Gastrocnemius medialis (tissue), 4 donors: ENCODE measurements around the gene ADGRG4. TPM values are rescaled to one million over a fixed set of nuclear protein-coding genes. Genes with fewer than 3 reads are reported as not detected.

Source experiments
- ATAC-seq, 2 donors: fragments of 150-250 bp; one replicate each; pipeline ENCODE4 v1.9.1; 2016
- DNase-seq, 2 donors: peaks; one replicate each; pipeline ENCODE4 v3.0.0-alpha.2; 2019
- H3K27ac ChIP-seq, 4 donors: fragments of 200-600 bp; sonication (generic); 1 replicate in 1 of 4; 2 replicates in 3 of 4; pipeline ENCODE4 v1.5.1; 2016 to 2018; ENCODE audit warnings: mild to moderate bottlenecking in 2 of 4, moderate library complexity in 1 of 4
- H3K27me3 ChIP-seq, 3 donors: fragments of 200-600 bp; sonication (generic) in 2 of 3; 1 replicate in 1 of 3; 2 replicates in 2 of 3; pipeline versions ENCODE4 v1.5.1 to v1.6.0; 2016 to 2019; ENCODE audit warnings: mild to moderate bottlenecking in 1 of 3, moderate library complexity in 1 of 3
- H3K36me3 ChIP-seq, 2 donors: fragments of 200-600 bp; sonication (generic) in 1 of 2; one replicate each; pipeline ENCODE4 v1.5.1; 2017 to 2018
- H3K4me1 ChIP-seq, 2 donors: fragments of 200-600 bp; sonication (generic) in 1 of 2; one replicate each; pipeline ENCODE4 v1.5.1; 2016 to 2017; ENCODE audit warnings: mild to moderate bottlenecking in 2 of 2
- H3K4me3 ChIP-seq, 4 donors: fragments of 200-600 bp; sonication (generic) in 3 of 4; 1 replicate in 1 of 4; 2 replicates in 3 of 4; pipeline ENCODE4 v1.5.1; 2016 to 2019; ENCODE audit warnings: mild to moderate bottlenecking in 2 of 4
- H3K9me3 ChIP-seq, 3 donors: fragments of 200-600 bp; sonication (generic) in 2 of 3; 1 replicate in 1 of 3; 2 replicates in 2 of 3; pipeline ENCODE4 v1.5.1; 2016 to 2019
- CTCF ChIP-seq, 5 experiments: fragments of 450-650 bp in 3 of 5; fragments of 200-600 bp in 2 of 5; sonication (generic) in 2 of 5; IDR thresholded peaks in 4 of 5; conservative IDR thresholded peaks in 1 of 5; 1 replicate in 4 of 5; 2 replicates in 1 of 5; pipeline ENCODE4 v1.5.1; 2016 to 2019; ENCODE audit warnings: antibody characterized with exemption in 5 of 5, mild to moderate bottlenecking in 3 of 5, moderate library complexity in 3 of 5
- POLR2A ChIP-seq, 2 donors: fragments of 450-650 bp; IDR thresholded peaks; one replicate each; pipeline ENCODE4 v1.6.1; 2017; ENCODE audit warnings: antibody characterized with exemption in 2 of 2, mild to moderate bottlenecking in 2 of 2, moderate library complexity in 2 of 2
- in situ Hi-C, 4 donors: fragments of 200-750 bp; cut with MboI; loops; one replicate each; pipeline versions ENCODE4 v1.15.0 to v1.8.0; 2017; ENCODE audit warnings: low sequenced_read_pairs in 4 of 4
- intact Hi-C: fragments of 100-400 bp; cut with DNase I; formaldehyde crosslinking; loops from one replicate; pipeline ENCODE4 v1.15.1; 2023; ENCODE audit warnings: low total_unique reads
- total RNA-seq, 4 donors: library from RNA; depleted of rRNA; stranded (reverse); fragments of >200 nt; gene quantifications; one replicate each; pipeline versions ENCODE4 v1.1.0 to v1.2.3, GENCODE V29; 2016

Gene ADGRG4
- total RNA-seq, 4 donors from 2014 or later = 0.04 TPM; not detected in 3

DNA sequence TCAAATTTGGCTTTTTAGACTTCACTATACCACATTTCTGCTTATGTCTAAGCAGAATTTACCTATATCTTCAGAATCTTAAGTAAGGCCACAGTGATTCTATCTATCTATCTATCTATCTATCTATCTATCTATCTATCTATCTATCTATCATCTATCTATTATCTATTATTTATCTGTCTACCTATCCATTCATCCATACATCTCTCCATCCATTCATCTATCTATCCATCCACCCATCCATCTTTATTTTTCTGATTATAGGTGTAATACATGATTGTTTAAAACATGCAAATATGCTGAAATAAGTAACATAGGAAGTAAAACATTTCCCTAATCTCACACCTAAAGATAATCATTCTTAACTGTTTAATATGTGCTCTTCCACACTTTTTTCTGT is 18.8 kb downstream of the ADGRG4 start:
- ATAC-seq (no peak), DNase-seq (no peak)
- no peaks in the 10 kb centered on the region for H3K4me1 ChIP-seq
- intact Hi-C loops (no loop called here), in situ Hi-C loops (no loop called here)
- no peaks in the 10 kb centered on the region for H3K9me3 ChIP-seq
- TF ChIP-seq POLR2A (IDR thresholded peaks at IDR 0.05) (no peak), CTCF (IDR thresholded peaks at IDR 0.05 in 4 of 5, conservative IDR thresholded peaks at IDR 0.05 in 1 of 5) (no peak)
- no peak overlapping the region for H3K27ac ChIP-seq
- no peak overlapping the region for H3K4me3 ChIP-seq
- no peaks in the 10 kb centered on the region for H3K36me3 ChIP-seq
- H3K27me3 ChIP-seq = no peaks in the 10 kb centered on the region

- Histone ChIP-seq H3K27me3 (no peaks in the 10 kb centered on the region), H3K4me3 (no peak overlapping the region), H3K9me3 (no peaks in the 10 kb centered on the region), H3K36me3 (no peaks in the 10 kb centered on the region), H3K27ac (no peak overlapping the region), H3K4me1 (no peaks in the 10 kb centered on the region)
- DNase-seq = no peak
- no peak for ATAC-seq
- TF ChIP-seq CTCF (IDR thresholded peaks at IDR 0.05 in 4 of 5, conservative IDR thresholded peaks at IDR 0.05 in 1 of 5) (no peak), POLR2A (IDR thresholded peaks at IDR 0.05) (no peak)
- intact Hi-C loops (no loop called here), in situ Hi-C loops (no loop called here)
These were observed 20.8 kb downstream of the ADGRG4 start for GRCh38 chrX:136321532-136321931.

GRCh38 chrX:136322064-136322463 is 21.3 kb downstream of the ADGRG4 start:
- Histone ChIP-seq H3K4me1 (no peaks in the 10 kb centered on the region), H3K9me3 (no peaks in the 10 kb centered on the region), H3K27me3 (no peaks in the 10 kb centered on the region), H3K4me3 (no peak overlapping the region), H3K27ac (no peak overlapping the region), H3K36me3 (no peaks in the 10 kb centered on the region)
- ATAC-seq (no peak), DNase-seq (no peak)
- in situ Hi-C loops = no loop called here
- intact Hi-C loops = no loop called here
- TF ChIP-seq POLR2A (IDR thresholded peaks at IDR 0.05) = no peak
- no peak for TF ChIP-seq CTCF (IDR thresholded peaks at IDR 0.05 in 4 of 5, conservative IDR thresholded peaks at IDR 0.05 in 1 of 5)

GRCh38 chrX:136325377-136325776 is 24.6 kb downstream of the ADGRG4 start:
- Histone ChIP-seq H3K9me3 (no peaks in the 10 kb centered on the region), H3K4me1 (no peaks in the 10 kb centered on the region), H3K27me3 (no peaks in the 10 kb centered on the region), H3K27ac (no peak overlapping the region), H3K36me3 (no peaks in the 10 kb centered on the region), H3K4me3 (no peak overlapping the region)
- ATAC-seq (no peak), DNase-seq (no peak)
- intact Hi-C loops = no loop called here
- TF ChIP-seq POLR2A (IDR thresholded peaks at IDR 0.05) (no peak), CTCF (IDR thresholded peaks at IDR 0.05 in 4 of 5, conservative IDR thresholded peaks at IDR 0.05 in 1 of 5) (no peak)
- in situ Hi-C loops = no loop called here

DNA sequence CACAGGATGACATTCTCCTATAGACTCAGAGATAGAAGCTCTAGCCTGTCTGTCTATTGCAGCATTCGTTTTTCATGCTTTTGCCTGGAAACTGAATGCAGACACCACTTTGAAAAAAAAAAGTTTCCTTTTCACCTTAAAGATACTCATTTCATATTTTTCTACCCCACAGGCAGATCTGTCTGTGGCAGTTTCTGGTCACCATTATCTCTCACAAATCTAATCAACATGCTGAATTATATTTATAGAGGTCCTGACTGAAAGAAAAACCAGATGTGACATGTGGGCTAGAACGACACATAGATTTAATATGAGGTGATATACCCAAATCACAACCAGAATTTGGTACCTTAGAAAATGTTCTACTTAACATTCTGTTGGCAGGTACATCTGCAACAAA is 28.2 kb downstream of the ADGRG4 start:
- Histone ChIP-seq H3K36me3 (no peaks in the 10 kb centered on the region), H3K9me3 (no peaks in the 10 kb centered on the region), H3K4me3 (no peak overlapping the region), H3K4me1 (no peaks in the 10 kb centered on the region), H3K27ac (no peak overlapping the region), H3K27me3 (no peaks in the 10 kb centered on the region)
- no peak for DNase-seq
- in situ Hi-C loops (no loop called here), intact Hi-C loops (no loop called here)
- ATAC-seq = no peak
- TF ChIP-seq POLR2A (IDR thresholded peaks at IDR 0.05) (no peak), CTCF (IDR thresholded peaks at IDR 0.05 in 4 of 5, conservative IDR thresholded peaks at IDR 0.05 in 1 of 5) (no peak)
